ENCODE measurements around the gene LPIN1.

The LPIN1 gene

GRCh38 chr2:11829324-11829946, 83.0 kb downstream of the LPIN1 start:
- Histone ChIP-seq H3K9ac (ENCODE audit: low read length) (peak overlapping the region; percentile 63), H3K4me3 (ENCODE audit: low read depth, low read length) (peak overlapping the region; percentile 38; the same call in 1 of the 2 replicates), H3K9me3 (ENCODE audit: control insufficient read depth, insufficient read depth, low read depth, low read length) (peaks cover 11% of the 10 kb centered on the region; the same call in 1 of the 2 replicates), H3K27ac (ENCODE audit: low read depth, low read length) (peak overlapping the region; percentile 76), H3K27me3 (ENCODE audit: control insufficient read depth, insufficient read depth, low read length) (no peaks in the 10 kb centered on the region), H3K36me3 (ENCODE audit: control insufficient read depth, insufficient read depth, low read length) (peaks cover 18% of the 10 kb centered on the region), H3K4me1 (ENCODE audit: control insufficient read depth, insufficient read depth, low read length) (peaks cover 16% of the 10 kb centered on the region)

- peaks cover 11% of the 10 kb centered on the region; the same call in 1 of the 2 replicates for H3K36me3 ChIP-seq (ENCODE audit: control insufficient read depth, insufficient read depth, low read length)
- H3K4me1 ChIP-seq (ENCODE audit: control insufficient read depth, insufficient read depth, low read length) = peaks cover 16% of the 10 kb centered on the region
- peak overlapping the region; percentile 63 for H3K9ac ChIP-seq (ENCODE audit: low read length)
- no peaks in the 10 kb centered on the region for H3K27me3 ChIP-seq (ENCODE audit: control insufficient read depth, insufficient read depth, low read length)
- peaks cover 17% of the 10 kb centered on the region; the same call in 1 of the 2 replicates for H3K9me3 ChIP-seq (ENCODE audit: control insufficient read depth, insufficient read depth, low read depth, low read length)
- peak overlapping the region; percentile 76 for H3K27ac ChIP-seq (ENCODE audit: low read depth, low read length)
- peak overlapping the region; percentile 38 for H3K4me3 ChIP-seq (ENCODE audit: low read depth, low read length)
These were observed 83.7 kb downstream of the LPIN1 start for GRCh38 chr2:11829947-11830707.

- H3K36me3 ChIP-seq (ENCODE audit: control insufficient read depth, insufficient read depth, low read length) = peaks cover 6% of the 10 kb centered on the region; the same call in 1 of the 2 replicates
- H3K9me3 ChIP-seq (ENCODE audit: control insufficient read depth, insufficient read depth, low read depth, low read length) = peaks cover 17% of the 10 kb centered on the region; the same call in 1 of the 2 replicates
- no peaks in the 10 kb centered on the region for H3K27me3 ChIP-seq (ENCODE audit: control insufficient read depth, insufficient read depth, low read length)
- H3K4me1 ChIP-seq (ENCODE audit: control insufficient read depth, insufficient read depth, low read length) = peaks cover 16% of the 10 kb centered on the region
- H3K9ac ChIP-seq (ENCODE audit: low read length) = peak overlapping the region; percentile 63
- H3K27ac ChIP-seq (ENCODE audit: low read depth, low read length) = peak overlapping the region; percentile 76
- peak overlapping the region; percentile 38 for H3K4me3 ChIP-seq (ENCODE audit: low read depth, low read length)
These were observed 84.4 kb downstream of the LPIN1 start for GRCh38 chr2:11830708-11831301.

- Histone ChIP-seq H3K36me3 (ENCODE audit: control insufficient read depth, insufficient read depth, low read length) (peaks cover 6% of the 10 kb centered on the region; the same call in 1 of the 2 replicates), H3K4me3 (ENCODE audit: low read depth, low read length) (no peak overlapping the region), H3K4me1 (ENCODE audit: control insufficient read depth, insufficient read depth, low read length) (peaks cover 16% of the 10 kb centered on the region), H3K27me3 (ENCODE audit: control insufficient read depth, insufficient read depth, low read length) (no peaks in the 10 kb centered on the region), H3K27ac (ENCODE audit: low read depth, low read length) (no peak overlapping the region), H3K9ac (ENCODE audit: low read length) (no peak overlapping the region), H3K9me3 (ENCODE audit: control insufficient read depth, insufficient read depth, low read depth, low read length) (peaks cover 17% of the 10 kb centered on the region; the same call in 1 of the 2 replicates)
These were observed 85.0 kb downstream of the LPIN1 start for GRCh38 chr2:11831415-11831814.

GRCh38 chr2:11832531-11832930, 86.1 kb downstream of the LPIN1 start:
- Histone ChIP-seq H3K9me3 (ENCODE audit: control insufficient read depth, insufficient read depth, low read depth, low read length) (peaks cover 17% of the 10 kb centered on the region; the same call in 1 of the 2 replicates), H3K4me1 (ENCODE audit: control insufficient read depth, insufficient read depth, low read length) (peaks cover 16% of the 10 kb centered on the region), H3K27ac (ENCODE audit: low read depth, low read length) (no peak overlapping the region), H3K4me3 (ENCODE audit: low read depth, low read length) (no peak overlapping the region), H3K27me3 (ENCODE audit: control insufficient read depth, insufficient read depth, low read length) (no peaks in the 10 kb centered on the region), H3K9ac (ENCODE audit: low read length) (no peak overlapping the region), H3K36me3 (ENCODE audit: control insufficient read depth, insufficient read depth, low read length) (no peaks in the 10 kb centered on the region)

- Histone ChIP-seq H3K9me3 (ENCODE audit: control insufficient read depth, insufficient read depth, low read depth, low read length) (peaks cover 17% of the 10 kb centered on the region; the same call in 1 of the 2 replicates), H3K4me3 (ENCODE audit: low read depth, low read length) (no peak overlapping the region), H3K27ac (ENCODE audit: low read depth, low read length) (no peak overlapping the region), H3K4me1 (ENCODE audit: control insufficient read depth, insufficient read depth, low read length) (peaks cover 16% of the 10 kb centered on the region), H3K27me3 (ENCODE audit: control insufficient read depth, insufficient read depth, low read length) (no peaks in the 10 kb centered on the region), H3K36me3 (ENCODE audit: control insufficient read depth, insufficient read depth, low read length) (no peaks in the 10 kb centered on the region), H3K9ac (ENCODE audit: low read length) (no peak overlapping the region)
These were observed 87.2 kb downstream of the LPIN1 start for GRCh38 chr2:11833601-11834000.

- H3K27ac ChIP-seq (ENCODE audit: low read depth, low read length) = no peak overlapping the region
- H3K4me3 ChIP-seq (ENCODE audit: low read depth, low read length) = no peak overlapping the region
- peaks cover 17% of the 10 kb centered on the region; the same call in 1 of the 2 replicates for H3K9me3 ChIP-seq (ENCODE audit: control insufficient read depth, insufficient read depth, low read depth, low read length)
- no peak overlapping the region for H3K9ac ChIP-seq (ENCODE audit: low read length)
- no peaks in the 10 kb centered on the region for H3K27me3 ChIP-seq (ENCODE audit: control insufficient read depth, insufficient read depth, low read length)
- peaks cover 8% of the 10 kb centered on the region for H3K4me1 ChIP-seq (ENCODE audit: control insufficient read depth, insufficient read depth, low read length)
- H3K36me3 ChIP-seq (ENCODE audit: control insufficient read depth, insufficient read depth, low read length) = no peaks in the 10 kb centered on the region
These were observed 89.0 kb downstream of the LPIN1 start for GRCh38 chr2:11835403-11835802.

- Histone ChIP-seq H3K27ac (ENCODE audit: low read depth, low read length) (no peak overlapping the region), H3K9ac (ENCODE audit: low read length) (no peak overlapping the region), H3K9me3 (ENCODE audit: control insufficient read depth, insufficient read depth, low read depth, low read length) (peaks cover 17% of the 10 kb centered on the region; the same call in 1 of the 2 replicates), H3K4me3 (ENCODE audit: low read depth, low read length) (no peak overlapping the region), H3K27me3 (ENCODE audit: control insufficient read depth, insufficient read depth, low read length) (no peaks in the 10 kb centered on the region), H3K4me1 (ENCODE audit: control insufficient read depth, insufficient read depth, low read length) (peaks cover 3% of the 10 kb centered on the region; the same call in 1 of the 2 replicates), H3K36me3 (ENCODE audit: control insufficient read depth, insufficient read depth, low read length) (no peaks in the 10 kb centered on the region)
These were observed 90.3 kb downstream of the LPIN1 start for GRCh38 chr2:11836647-11837219.

GRCh38 chr2:11837875-11838734, 91.7 kb downstream of the LPIN1 start:
- no peaks in the 10 kb centered on the region for H3K27me3 ChIP-seq (ENCODE audit: control insufficient read depth, insufficient read depth, low read length)
- peaks cover 17% of the 10 kb centered on the region; the same call in 1 of the 2 replicates for H3K9me3 ChIP-seq (ENCODE audit: control insufficient read depth, insufficient read depth, low read depth, low read length)
- H3K4me1 ChIP-seq (ENCODE audit: control insufficient read depth, insufficient read depth, low read length) = peaks cover 3% of the 10 kb centered on the region; the same call in 1 of the 2 replicates
- H3K9ac ChIP-seq (ENCODE audit: low read length) = no peak overlapping the region
- H3K36me3 ChIP-seq (ENCODE audit: control insufficient read depth, insufficient read depth, low read length) = no peaks in the 10 kb centered on the region
- H3K27ac ChIP-seq (ENCODE audit: low read depth, low read length) = no peak overlapping the region
- H3K4me3 ChIP-seq (ENCODE audit: low read depth, low read length) = no peak overlapping the region

GRCh38 chr2:11839916-11840315, 93.5 kb downstream of the LPIN1 start:
- Histone ChIP-seq H3K4me1 (ENCODE audit: control insufficient read depth, insufficient read depth, low read length) (peaks cover 3% of the 10 kb centered on the region; the same call in 1 of the 2 replicates), H3K27me3 (ENCODE audit: control insufficient read depth, insufficient read depth, low read length) (no peaks in the 10 kb centered on the region), H3K27ac (ENCODE audit: low read depth, low read length) (no peak overlapping the region), H3K4me3 (ENCODE audit: low read depth, low read length) (no peak overlapping the region), H3K9me3 (ENCODE audit: control insufficient read depth, insufficient read depth, low read depth, low read length) (0 out of 2 replicates have a peak, but pooled peaks cover 1% of the 10 kb centered on the region), H3K36me3 (ENCODE audit: control insufficient read depth, insufficient read depth, low read length) (no peaks in the 10 kb centered on the region), H3K9ac (ENCODE audit: low read length) (no peak overlapping the region)
